ENCODE results near the gene SMIM20. TPM values are rescaled to one million over a fixed set of nuclear protein-coding genes. Genes with fewer than 3 reads are reported as not detected.

Gene SMIM20
- total and polyA plus RNA-seq, 2 experiments from 2014 or later: 56.6 to 82.9 TPM

- H3K9me3 Mint-ChIP-seq: peaks cover 3% of the 10 kb centered on the region; the same call in 1 of the 3 replicates
- no peaks in the 10 kb centered on the region for H3K36me3 ChIP-seq (ENCODE audit: insufficient read depth)
- peaks cover 43% of the 10 kb centered on the region for H3K79me2 ChIP-seq (replicated peaks; ENCODE audit: insufficient read depth)
- H3K27ac Mint-ChIP-seq: peak overlapping the region; percentile 99
- H3K4me1 ChIP-seq (ENCODE audit: insufficient read depth): peaks cover 8% of the 10 kb centered on the region
- peak overlapping the region; percentile 48 for H2AFZ ChIP-seq
- H3K9me2 ChIP-seq (ENCODE audit: insufficient read depth): no peaks in the 10 kb centered on the region
- no peaks in the 10 kb centered on the region for H3K27me3 ChIP-seq (ENCODE audit: insufficient read depth)
- ATAC-seq (no peak), DNase-seq (ENCODE audit: low spot score) (no peak)
- H3K27ac ChIP-seq (ENCODE audit: low read depth): peak overlapping the region; percentile 93
- no peak for TF ChIP-seq CTCF (conservative IDR thresholded peaks at IDR 0.05; ENCODE audit: low read depth in 2 of 2)
- TF ChIP-seq EZH2 (IDR thresholded peaks at IDR 0.05; ENCODE audit: low read depth, unreplicated experiment): no peak
- no peak for TF ChIP-seq EZH2phosphoT487 (IDR thresholded peaks at IDR 0.05; ENCODE audit: unreplicated experiment)
- TF ChIP-seq, protein P1, sequence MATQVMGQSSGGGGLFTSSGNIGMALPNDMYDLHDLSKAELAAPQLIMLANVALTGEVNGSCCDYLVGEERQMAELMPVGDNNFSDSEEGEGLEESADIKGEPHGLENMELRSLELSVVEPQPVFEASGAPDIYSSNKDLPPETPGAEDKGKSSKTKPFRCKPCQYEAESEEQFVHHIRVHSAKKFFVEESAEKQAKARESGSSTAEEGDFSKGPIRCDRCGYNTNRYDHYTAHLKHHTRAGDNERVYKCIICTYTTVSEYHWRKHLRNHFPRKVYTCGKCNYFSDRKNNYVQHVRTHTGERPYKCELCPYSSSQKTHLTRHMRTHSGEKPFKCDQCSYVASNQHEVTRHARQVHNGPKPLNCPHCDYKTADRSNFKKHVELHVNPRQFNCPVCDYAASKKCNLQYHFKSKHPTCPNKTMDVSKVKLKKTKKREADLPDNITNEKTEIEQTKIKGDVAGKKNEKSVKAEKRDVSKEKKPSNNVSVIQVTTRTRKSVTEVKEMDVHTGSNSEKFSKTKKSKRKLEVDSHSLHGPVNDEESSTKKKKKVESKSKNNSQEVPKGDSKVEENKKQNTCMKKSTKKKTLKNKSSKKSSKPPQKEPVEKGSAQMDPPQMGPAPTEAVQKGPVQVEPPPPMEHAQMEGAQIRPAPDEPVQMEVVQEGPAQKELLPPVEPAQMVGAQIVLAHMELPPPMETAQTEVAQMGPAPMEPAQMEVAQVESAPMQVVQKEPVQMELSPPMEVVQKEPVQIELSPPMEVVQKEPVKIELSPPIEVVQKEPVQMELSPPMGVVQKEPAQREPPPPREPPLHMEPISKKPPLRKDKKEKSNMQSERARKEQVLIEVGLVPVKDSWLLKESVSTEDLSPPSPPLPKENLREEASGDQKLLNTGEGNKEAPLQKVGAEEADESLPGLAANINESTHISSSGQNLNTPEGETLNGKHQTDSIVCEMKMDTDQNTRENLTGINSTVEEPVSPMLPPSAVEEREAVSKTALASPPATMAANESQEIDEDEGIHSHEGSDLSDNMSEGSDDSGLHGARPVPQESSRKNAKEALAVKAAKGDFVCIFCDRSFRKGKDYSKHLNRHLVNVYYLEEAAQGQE (IDR thresholded peaks at IDR 0.05; ENCODE audit: unreplicated experiment): no peak
- TF ChIP-seq, protein P2, sequence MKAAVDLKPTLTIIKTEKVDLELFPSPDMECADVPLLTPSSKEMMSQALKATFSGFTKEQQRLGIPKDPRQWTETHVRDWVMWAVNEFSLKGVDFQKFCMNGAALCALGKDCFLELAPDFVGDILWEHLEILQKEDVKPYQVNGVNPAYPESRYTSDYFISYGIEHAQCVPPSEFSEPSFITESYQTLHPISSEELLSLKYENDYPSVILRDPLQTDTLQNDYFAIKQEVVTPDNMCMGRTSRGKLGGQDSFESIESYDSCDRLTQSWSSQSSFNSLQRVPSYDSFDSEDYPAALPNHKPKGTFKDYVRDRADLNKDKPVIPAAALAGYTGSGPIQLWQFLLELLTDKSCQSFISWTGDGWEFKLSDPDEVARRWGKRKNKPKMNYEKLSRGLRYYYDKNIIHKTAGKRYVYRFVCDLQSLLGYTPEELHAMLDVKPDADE (IDR thresholded peaks at IDR 0.05): no peak
- TF ChIP-seq, protein P3, sequence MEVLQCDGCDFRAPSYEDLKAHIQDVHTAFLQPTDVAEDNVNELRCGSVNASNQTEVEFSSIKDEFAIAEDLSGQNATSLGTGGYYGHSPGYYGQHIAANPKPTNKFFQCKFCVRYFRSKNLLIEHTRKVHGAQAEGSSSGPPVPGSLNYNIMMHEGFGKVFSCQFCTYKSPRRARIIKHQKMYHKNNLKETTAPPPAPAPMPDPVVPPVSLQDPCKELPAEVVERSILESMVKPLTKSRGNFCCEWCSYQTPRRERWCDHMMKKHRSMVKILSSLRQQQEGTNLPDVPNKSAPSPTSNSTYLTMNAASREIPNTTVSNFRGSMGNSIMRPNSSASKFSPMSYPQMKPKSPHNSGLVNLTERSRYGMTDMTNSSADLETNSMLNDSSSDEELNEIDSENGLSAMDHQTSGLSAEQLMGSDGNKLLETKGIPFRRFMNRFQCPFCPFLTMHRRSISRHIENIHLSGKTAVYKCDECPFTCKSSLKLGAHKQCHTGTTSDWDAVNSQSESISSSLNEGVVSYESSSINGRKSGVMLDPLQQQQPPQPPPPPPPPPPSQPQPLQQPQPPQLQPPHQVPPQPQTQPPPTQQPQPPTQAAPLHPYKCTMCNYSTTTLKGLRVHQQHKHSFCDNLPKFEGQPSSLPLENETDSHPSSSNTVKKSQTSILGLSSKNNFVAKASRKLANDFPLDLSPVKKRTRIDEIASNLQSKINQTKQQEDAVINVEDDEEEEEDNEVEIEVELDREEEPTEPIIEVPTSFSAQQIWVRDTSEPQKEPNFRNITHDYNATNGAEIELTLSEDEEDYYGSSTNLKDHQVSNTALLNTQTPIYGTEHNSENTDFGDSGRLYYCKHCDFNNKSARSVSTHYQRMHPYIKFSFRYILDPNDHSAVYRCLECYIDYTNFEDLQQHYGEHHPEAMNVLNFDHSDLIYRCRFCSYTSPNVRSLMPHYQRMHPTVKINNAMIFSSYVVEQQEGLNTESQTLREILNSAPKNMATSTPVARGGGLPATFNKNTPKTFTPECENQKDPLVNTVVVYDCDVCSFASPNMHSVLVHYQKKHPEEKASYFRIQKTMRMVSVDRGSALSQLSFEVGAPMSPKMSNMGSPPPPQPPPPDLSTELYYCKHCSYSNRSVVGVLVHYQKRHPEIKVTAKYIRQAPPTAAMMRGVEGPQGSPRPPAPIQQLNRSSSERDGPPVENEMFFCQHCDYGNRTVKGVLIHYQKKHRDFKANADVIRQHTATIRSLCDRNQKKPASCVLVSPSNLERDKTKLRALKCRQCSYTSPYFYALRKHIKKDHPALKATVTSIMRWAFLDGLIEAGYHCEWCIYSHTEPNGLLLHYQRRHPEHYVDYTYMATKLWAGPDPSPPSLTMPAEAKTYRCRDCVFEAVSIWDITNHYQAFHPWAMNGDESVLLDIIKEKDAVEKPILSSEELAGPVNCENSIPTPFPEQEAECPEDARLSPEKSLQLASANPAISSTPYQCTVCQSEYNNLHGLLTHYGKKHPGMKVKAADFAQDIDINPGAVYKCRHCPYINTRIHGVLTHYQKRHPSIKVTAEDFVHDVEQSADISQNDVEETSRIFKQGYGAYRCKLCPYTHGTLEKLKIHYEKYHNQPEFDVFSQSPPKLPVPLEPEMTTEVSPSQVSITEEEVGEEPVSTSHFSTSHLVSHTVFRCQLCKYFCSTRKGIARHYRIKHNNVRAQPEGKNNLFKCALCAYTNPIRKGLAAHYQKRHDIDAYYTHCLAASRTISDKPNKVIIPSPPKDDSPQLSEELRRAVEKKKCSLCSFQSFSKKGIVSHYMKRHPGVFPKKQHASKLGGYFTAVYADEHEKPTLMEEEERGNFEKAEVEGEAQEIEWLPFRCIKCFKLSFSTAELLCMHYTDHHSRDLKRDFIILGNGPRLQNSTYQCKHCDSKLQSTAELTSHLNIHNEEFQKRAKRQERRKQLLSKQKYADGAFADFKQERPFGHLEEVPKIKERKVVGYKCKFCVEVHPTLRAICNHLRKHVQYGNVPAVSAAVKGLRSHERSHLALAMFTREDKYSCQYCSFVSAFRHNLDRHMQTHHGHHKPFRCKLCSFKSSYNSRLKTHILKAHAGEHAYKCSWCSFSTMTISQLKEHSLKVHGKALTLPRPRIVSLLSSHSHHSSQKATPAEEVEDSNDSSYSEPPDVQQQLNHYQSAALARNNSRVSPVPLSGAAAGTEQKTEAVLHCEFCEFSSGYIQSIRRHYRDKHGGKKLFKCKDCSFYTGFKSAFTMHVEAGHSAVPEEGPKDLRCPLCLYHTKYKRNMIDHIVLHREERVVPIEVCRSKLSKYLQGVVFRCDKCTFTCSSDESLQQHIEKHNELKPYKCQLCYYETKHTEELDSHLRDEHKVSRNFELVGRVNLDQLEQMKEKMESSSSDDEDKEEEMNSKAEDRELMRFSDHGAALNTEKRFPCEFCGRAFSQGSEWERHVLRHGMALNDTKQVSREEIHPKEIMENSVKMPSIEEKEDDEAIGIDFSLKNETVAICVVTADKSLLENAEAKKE (CRISPR knock-in tag; IDR thresholded peaks at IDR 0.05): no peak
- no peak for TF ChIP-seq JUNB (IDR thresholded peaks at IDR 0.05; ENCODE audit: unreplicated experiment)
- no peak for TF ChIP-seq POLR2AphosphoS5 (IDR thresholded peaks at IDR 0.05; ENCODE audit: low read depth)
- no peak for TF ChIP-seq STAT1 (IDR thresholded peaks at IDR 0.05; ENCODE audit: unreplicated experiment)
- no peak for TF ChIP-seq CREB1 (CRISPR knock-in tag; IDR thresholded peaks at IDR 0.05; ENCODE audit: low read depth)
- TF ChIP-seq ZNF114 (CRISPR knock-in tag; IDR thresholded peaks at IDR 0.05): no peak
- no peak for TF ChIP-seq NANOG (IDR thresholded peaks at IDR 0.05; ENCODE audit: borderline replicate concordance)
- no peak for TF ChIP-seq ZNF331 (CRISPR knock-in tag; IDR thresholded peaks at IDR 0.05; ENCODE audit: low read depth)
- no peaks in the 10 kb centered on the region for H4K20me1 ChIP-seq (replicated peaks; ENCODE audit: insufficient read depth)
- peak overlapping the region; percentile 98 for H3K4me3 Mint-ChIP-seq
- H3F3A ChIP-seq (replicated peaks; ENCODE audit: low read depth): 0 out of 2 replicates have a peak, but pooled peaks cover 6% of the 10 kb centered on the region
- H3K4me3 ChIP-seq: peak overlapping the region; percentile 98
- peaks cover 16% of the 10 kb centered on the region for H3K4me1 Mint-ChIP-seq
- peaks cover 7% of the 10 kb centered on the region for H3K36me3 Mint-ChIP-seq (ENCODE audit: low read depth)
- peaks cover 8% of the 10 kb centered on the region for H3K27me3 Mint-ChIP-seq (ENCODE audit: insufficient read depth, low read depth, poor library complexity)
- peak overlapping the region; percentile 82 for H3K4me2 ChIP-seq
These were observed 791 bp downstream of the SMIM20 start for GRCh38 chr4:25914670-25915352.

Data from GM23338 (cell line).